ENCODE data around the gene KCNA10. TPM values are rescaled to one million over a fixed set of nuclear protein-coding genes. Genes with fewer than 3 reads are reported as not detected.

KCNA10 gene
- total RNA-seq (2014; rRNA removed; shearing (Covaris generic)): not detected in 2 replicates

- DNase-seq (ENCODE audit: low spot score): no peak
- in situ Hi-C loops (cut with HindIII; ENCODE audit: low sequenced_read_pairs): no loop called here
Measured at GRCh38 chr1:110519125-110519810, at the start of gene KCNA10. Gene KCNA10, minus strand, starts transcription at chr1:110519175. Its CDS starts 388 bp downstream, at chr1:110518787.

- no peak for DNase-seq (ENCODE audit: low spot score)
- in situ Hi-C loops (cut with HindIII; ENCODE audit: low sequenced_read_pairs): no loop called here
Measured at GRCh38 chr1:110566836-110567235, 47.9 kb upstream of the KCNA10 start.

- in situ Hi-C loops (cut with HindIII; ENCODE audit: low sequenced_read_pairs): no loop called here
- DNase-seq (ENCODE audit: low spot score): no peak
Measured at GRCh38 chr1:110565565-110565964, 46.6 kb upstream of the KCNA10 start.

GRCh38 chr1:110563089-110563488 lies 44.1 kb upstream of the KCNA10 start:
- DNase-seq (ENCODE audit: low spot score): no peak
- in situ Hi-C loops (cut with HindIII; ENCODE audit: low sequenced_read_pairs): no loop called here

GRCh38 chr1:110561596-110561995 lies 42.6 kb upstream of the KCNA10 start:
- in situ Hi-C loops (cut with HindIII; ENCODE audit: low sequenced_read_pairs): no loop called here
- no peak for DNase-seq (ENCODE audit: low spot score)

- in situ Hi-C loops (cut with HindIII; ENCODE audit: low sequenced_read_pairs): no loop called here
- DNase-seq (ENCODE audit: low spot score): no peak
Measured at GRCh38 chr1:110559157-110559556, 40.2 kb upstream of the KCNA10 start.

GRCh38 chr1:110557481-110557880 lies 38.5 kb upstream of the KCNA10 start:
- DNase-seq (ENCODE audit: low spot score): no peak
- in situ Hi-C loops (cut with HindIII; ENCODE audit: low sequenced_read_pairs): no loop called here

GRCh38 chr1:110556471-110556807 lies 37.5 kb upstream of the KCNA10 start:
- in situ Hi-C loops (cut with HindIII; ENCODE audit: low sequenced_read_pairs): no loop called here
- DNase-seq (ENCODE audit: low spot score): no peak

GRCh38 chr1:110555807-110556470 lies 37.0 kb upstream of the KCNA10 start:
- peak; percentile 52 for DNase-seq (ENCODE audit: low spot score)
- in situ Hi-C loops (cut with HindIII; ENCODE audit: low sequenced_read_pairs): no loop called here

- in situ Hi-C loops (cut with HindIII; ENCODE audit: low sequenced_read_pairs): no loop called here
- peak; percentile 56 for DNase-seq (ENCODE audit: low spot score)
Measured at GRCh38 chr1:110554871-110555801, 36.2 kb upstream of the KCNA10 start.

- no peak for DNase-seq (ENCODE audit: low spot score)
- in situ Hi-C loops (cut with HindIII; ENCODE audit: low sequenced_read_pairs): no loop called here
Measured at GRCh38 chr1:110551278-110551809, 32.4 kb upstream of the KCNA10 start.

- in situ Hi-C loops (cut with HindIII; ENCODE audit: low sequenced_read_pairs): no loop called here
- DNase-seq (ENCODE audit: low spot score): no peak
Measured at GRCh38 chr1:110549831-110550230, 30.9 kb upstream of the KCNA10 start.

- peak; percentile 84 for DNase-seq (ENCODE audit: low spot score)
- in situ Hi-C loops (cut with HindIII; ENCODE audit: low sequenced_read_pairs): no loop called here
Measured at GRCh38 chr1:110548381-110548780, 29.4 kb upstream of the KCNA10 start.

GRCh38 chr1:110547017-110547416 lies 28.0 kb upstream of the KCNA10 start:
- in situ Hi-C loops (cut with HindIII; ENCODE audit: low sequenced_read_pairs): no loop called here
- DNase-seq (ENCODE audit: low spot score): no peak

- in situ Hi-C loops (cut with HindIII; ENCODE audit: low sequenced_read_pairs): no loop called here
- peak; percentile 63 for DNase-seq (ENCODE audit: low spot score)
Measured at GRCh38 chr1:110545492-110545891, 26.5 kb upstream of the KCNA10 start.

- no peak for DNase-seq (ENCODE audit: low spot score)
- in situ Hi-C loops (cut with HindIII; ENCODE audit: low sequenced_read_pairs): no loop called here
Measured at GRCh38 chr1:110544753-110545152, 25.8 kb upstream of the KCNA10 start.

- DNase-seq (ENCODE audit: low spot score): no peak
- in situ Hi-C loops (cut with HindIII; ENCODE audit: low sequenced_read_pairs): no loop called here
Measured at GRCh38 chr1:110542725-110543124, 23.8 kb upstream of the KCNA10 start.

- peak; percentile 98 for DNase-seq (ENCODE audit: low spot score)
- in situ Hi-C loops (cut with HindIII; ENCODE audit: low sequenced_read_pairs): no loop called here
Measured at GRCh38 chr1:110541906-110542395, 23.0 kb upstream of the KCNA10 start.

- peak; percentile 70 for DNase-seq (ENCODE audit: low spot score)
- in situ Hi-C loops (cut with HindIII; ENCODE audit: low sequenced_read_pairs): no loop called here
Measured at GRCh38 chr1:110540891-110541685, 22.1 kb upstream of the KCNA10 start.
